Measurements from ENCODE around the gene GALNS. TPM values are rescaled to one million over a fixed set of nuclear protein-coding genes. Genes with fewer than 3 reads are reported as not detected.

The GALNS gene
- total and polyA plus RNA-seq, 2 donors (not counting 1 experiment from before 2014, with no cell fraction given): 45.5 to 68.4 TPM

DNA sequence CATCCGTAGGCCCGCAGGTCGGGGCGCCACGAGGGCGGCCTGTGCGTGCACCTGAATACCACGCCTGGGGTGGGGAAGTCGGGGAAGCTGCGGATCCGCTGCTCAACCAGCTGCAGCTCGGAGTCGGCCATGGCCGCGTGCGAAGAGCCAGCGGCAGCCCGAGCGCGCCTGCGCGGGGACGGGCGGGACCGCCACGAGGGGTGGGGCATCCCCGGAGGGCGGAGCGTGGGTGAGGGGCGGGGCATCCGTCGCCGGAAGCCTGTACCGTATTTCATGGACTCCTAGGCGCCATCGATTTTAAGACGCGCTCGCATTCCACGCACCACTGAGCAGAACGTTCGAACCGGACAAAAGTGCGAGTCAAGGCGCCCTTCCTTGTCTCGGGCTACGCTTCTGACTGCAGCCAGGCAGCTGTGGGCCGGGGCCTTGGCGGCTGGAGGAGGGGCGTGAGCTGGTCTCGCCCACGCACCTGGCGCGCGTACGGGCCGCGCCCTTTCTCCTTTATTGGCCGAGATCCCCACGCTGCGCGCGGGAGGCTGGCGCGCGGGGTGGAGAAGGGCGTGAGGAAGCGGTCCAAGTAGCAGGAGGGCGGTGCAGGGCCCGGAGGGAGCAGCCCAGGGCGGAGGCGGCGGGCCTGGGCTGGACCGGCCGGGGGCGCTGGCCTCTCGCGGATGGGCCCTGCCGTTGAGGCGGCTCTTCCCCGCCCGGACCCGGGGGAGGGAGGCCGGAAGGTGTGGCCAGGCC, 44.8 kb downstream of the GALNS start, which contains the start of gene APRT:
Gene APRT, minus strand, starts transcription at position 160 of the 744 bp plus-strand sequence. Its CDS starts 29 bp downstream, at position 131.
- Histone ChIP-seq H3K4me2 (replicated peaks; ENCODE audit: low read depth, low read length, poor library complexity, severe bottlenecking) (peak within 1 kb of the TSS; percentile 99), H3K36me3 (replicated peaks in 1 of 2; ENCODE audit: control extremely low read depth in 1 of 2, control insufficient read depth in 1 of 2, extremely low read depth in 1 of 2, insufficient read depth in 2 of 2, low read length in 1 of 2) (peaks cover 0 to 23% of the 10 kb centered on the region in 2 experiments), H3K9ac (ENCODE audit: low read length) (peak within 1 kb of the TSS; percentile 79), H4K20me1 (ENCODE audit: control insufficient read depth, insufficient read depth, low read length, poor library complexity, severe bottlenecking) (peaks cover 39% of the 10 kb centered on the region), H3K4me1 (ENCODE audit: control insufficient read depth in 2 of 2, insufficient read depth in 2 of 2, low read length in 2 of 2) (peaks cover 11 to 27% of the 10 kb centered on the region in 2 donors), H2AFZ (ENCODE audit: insufficient read depth, low read depth, low read length, poor library complexity, severe bottlenecking) (peak within 1 kb of the TSS; percentile 78), H3K27me3 (replicated peaks in 1 of 4; ENCODE audit: control extremely low read depth in 1 of 4, control insufficient read depth in 3 of 4, insufficient read depth in 4 of 4, low read length in 3 of 4) (no peaks in the 10 kb centered on the region), H3K4me3 (ENCODE audit: control extremely low read depth in 1 of 5, extremely low read depth in 1 of 5, insufficient read depth in 1 of 5, low read depth in 2 of 5, low read length in 4 of 5) (peak within 1 kb of the TSS; percentile 45 to 90 (median 77)), H3K27ac (ENCODE audit: low read length in 2 of 2) (peak within 1 kb of the TSS; percentile 61 to 65), H3K9me3 (ENCODE audit: control extremely low read depth in 1 of 3, control insufficient read depth in 2 of 3, insufficient read depth in 1 of 3, low read length in 2 of 3) (no peaks in the 10 kb centered on the region), H3K79me2 (ENCODE audit: control insufficient read depth, insufficient read depth, low read length) (peaks cover 15% of the 10 kb centered on the region)
- ChIA-PET CTCF (interaction anchor here (0.9 to 3.9 kb wide), 11 partner anchors 9 to 406 kb away, joined by 3 to 23 read pairs (median 4); partner anchors contain the start of genes GALNS, TRAPPC2L and ZNF778), POLR2A (interaction anchor here (0.7 to 2.3 kb wide), 6 partner anchors 30 to 406 kb away, joined by 4 to 11 read pairs (median 6); partner anchors contain the start of genes GALNS, TRAPPC2L and ZNF778)
- DNase-seq: peak; percentile 97
- Mint-ChIP-seq H3K9me3 (ENCODE audit: insufficient read depth) (no peaks in the 10 kb centered on the region), H3K4me1 (peaks cover 19% of the 10 kb centered on the region), H3K27me3 (no peaks in the 10 kb centered on the region), H3K27ac (peak within 1 kb of the TSS; percentile 99), H3K4me3 (peak within 1 kb of the TSS; percentile 98)
- peak; percentile 87 for ATAC-seq (ENCODE audit: low read depth)
- no peak for TF ChIP-seq EZH2 (IDR thresholded peaks at IDR 0.05; ENCODE audit: borderline replicate concordance, insufficient read depth, low read depth, low read length, poor library complexity, severe bottlenecking)
- no peak for TF ChIP-seq CTCF (IDR thresholded peaks at IDR 0.05)
- intact Hi-C loops (cut with micrococcal nuclease): loop anchor here (1.0 kb wide), 8 partner anchors 9 to 748 kb away; partner anchors contain the start of genes CDH15, CDT1, RPL13 and TRAPPC2L
- WGBS (ENCODE audit: insufficient coverage): under 1% methylated on average over 80 of the region's 84 CpGs

Data from B cell (primary cell).